GM18870 (cell line): ENCODE results near the gene MARK2.

Source experiments
- ATAC-seq: cut with Tn5 transposase; IDR thresholded peaks from one replicate; pipeline ENCODE4 v1.9.1; 2021; ENCODE audit warnings: moderate library complexity; ENCODE audit not compliant: unreplicated experiment

MARK2 gene

DNA sequence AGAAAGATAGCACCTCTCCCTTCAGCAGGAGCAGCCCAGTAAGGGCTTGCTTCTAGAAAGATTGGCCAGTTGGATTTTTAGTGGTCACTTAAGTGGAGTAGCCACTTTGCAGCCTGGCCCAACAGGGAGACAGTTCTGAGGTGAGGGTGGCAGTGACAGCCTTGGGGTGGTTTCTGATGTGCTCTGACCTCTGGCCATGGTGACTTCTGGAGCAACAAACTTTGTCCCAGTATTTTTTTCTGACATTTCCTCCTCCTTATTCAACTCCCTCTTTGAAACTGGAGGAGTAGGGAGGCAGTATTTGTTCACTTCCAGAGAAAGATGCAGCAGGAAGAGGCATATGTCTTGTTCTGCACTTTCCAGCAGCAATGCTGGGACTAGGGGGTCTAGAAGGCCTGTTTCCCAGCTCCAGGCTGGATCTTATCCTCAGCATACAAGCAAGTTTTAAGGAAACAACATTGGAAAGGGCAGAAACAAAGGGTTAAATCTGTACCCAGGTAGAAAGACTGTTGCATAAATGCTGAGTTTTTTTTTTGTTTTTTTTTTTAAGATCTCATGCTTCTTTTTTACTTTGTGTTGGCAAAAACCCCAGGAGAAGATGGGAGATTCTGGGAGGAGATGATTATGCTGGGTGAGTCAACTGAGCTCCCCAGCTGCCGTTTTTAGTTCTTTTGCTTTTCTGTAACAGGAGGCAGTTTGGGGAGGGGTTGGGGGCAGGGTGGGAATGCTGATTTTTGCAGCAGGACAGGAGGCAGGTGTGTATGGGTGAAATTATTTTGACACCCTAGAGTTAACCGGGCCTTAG is 40.9 kb downstream of the MARK2 start:
- no peak for ATAC-seq

DNA sequence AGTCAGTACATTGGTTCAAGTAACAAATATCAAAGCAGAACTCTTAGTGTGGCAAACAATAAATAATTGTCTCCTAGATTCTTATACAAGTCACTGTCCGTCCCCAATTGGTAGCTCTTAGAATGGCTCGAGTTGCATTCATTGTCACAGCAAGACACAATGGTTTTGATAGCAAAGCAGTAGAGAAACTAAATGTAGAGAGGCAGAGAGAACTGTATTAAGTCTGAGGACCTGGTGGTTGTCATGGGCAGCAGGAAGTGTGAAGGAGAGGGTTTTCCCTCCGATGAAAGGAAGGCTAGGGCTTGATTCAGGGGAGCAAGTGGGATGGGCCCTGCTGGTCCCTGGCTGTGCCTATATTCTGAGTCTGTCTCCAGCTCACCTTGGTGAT is 41.5 kb downstream of the MARK2 start:
- no peak for ATAC-seq

DNA sequence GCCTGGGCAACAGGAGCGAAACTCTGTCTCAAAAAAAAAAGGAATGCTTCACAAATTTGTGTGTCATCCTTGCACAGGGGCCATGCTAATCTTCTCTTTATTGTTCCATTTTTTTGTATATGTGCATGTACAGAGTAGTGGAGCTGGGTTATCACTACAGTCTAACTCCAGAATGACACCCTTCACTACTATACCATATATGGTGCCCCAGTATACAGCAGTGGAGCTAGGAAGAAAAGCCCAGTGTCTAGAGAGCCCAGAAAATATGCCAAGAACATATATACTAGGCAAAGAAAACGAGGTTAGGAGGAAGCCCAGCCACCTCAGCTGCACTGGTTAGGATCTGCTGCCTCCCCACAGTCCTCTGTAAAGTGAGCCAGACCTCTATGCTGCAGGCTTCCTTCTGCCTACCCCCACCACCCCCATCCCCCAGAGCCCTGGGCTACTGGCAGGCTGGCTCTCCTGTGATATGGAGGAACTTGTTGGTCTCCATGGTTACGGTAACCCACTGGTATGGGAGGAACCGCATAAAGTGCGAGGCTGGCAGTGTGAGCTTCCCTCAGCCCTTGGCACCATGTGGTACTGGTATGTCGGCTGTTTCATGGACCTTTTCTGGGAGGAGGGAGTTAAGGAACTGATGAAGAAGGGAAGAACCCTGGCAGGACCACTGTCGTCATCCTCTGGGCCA is 43.8 kb downstream of the MARK2 start:
- no peak for ATAC-seq

DNA sequence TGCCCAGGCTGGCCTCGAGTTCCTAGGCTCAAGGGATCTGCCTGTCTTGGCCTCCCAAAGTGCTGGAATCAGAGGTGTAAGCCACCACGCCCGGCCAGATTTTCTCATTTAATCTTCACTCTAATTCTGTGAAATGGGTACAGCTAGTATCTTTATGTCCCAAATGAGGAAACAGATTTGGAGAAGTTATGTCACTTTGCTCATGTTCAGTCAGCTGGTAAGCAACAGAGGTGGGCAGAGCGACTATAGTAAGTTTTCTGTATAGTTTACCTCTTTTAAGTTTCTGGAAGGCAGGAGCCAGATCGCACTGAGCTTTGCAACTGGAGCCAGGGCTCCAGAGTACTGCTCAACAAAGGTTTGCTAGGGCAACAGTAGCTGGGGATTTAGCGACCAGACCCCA is 44.9 kb downstream of the MARK2 start:
- ATAC-seq, result no peak

DNA sequence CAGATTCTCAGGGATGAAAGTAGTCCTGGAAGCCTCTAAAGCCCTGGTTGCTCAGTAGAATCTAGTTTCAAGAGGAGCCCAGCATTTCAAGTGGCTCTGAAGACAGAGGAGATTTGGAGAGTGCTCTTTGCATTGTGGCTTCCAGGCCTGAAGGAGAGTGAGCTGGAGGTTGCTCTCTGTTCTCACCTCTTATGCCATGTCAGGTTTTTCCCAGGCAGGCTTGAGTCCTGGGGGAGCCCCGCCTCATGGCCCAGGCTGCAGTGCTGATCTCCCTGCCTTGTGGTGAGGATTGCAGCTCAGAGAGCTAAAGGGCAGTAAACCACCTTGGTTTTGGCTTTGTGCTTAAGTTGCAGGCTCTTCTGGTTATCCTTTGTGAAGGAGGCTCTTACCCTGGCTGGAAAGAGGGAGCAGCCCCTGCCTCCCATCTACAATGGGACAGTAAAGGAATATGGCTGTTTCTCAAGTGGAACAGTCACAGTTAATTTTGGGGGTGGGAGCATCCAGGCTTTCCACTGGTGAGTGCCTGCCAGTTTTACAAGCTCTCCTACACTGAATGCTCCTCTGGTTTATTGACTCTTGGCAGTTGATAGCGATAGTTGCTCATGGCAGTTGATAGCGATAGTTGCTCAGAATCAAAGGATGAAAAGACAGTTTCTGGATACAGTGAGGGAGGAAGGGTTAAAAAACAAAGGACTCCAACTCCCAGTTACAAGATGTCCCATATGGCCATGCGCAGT is 45.5 kb downstream of the MARK2 start:
- ATAC-seq, result no peak

DNA sequence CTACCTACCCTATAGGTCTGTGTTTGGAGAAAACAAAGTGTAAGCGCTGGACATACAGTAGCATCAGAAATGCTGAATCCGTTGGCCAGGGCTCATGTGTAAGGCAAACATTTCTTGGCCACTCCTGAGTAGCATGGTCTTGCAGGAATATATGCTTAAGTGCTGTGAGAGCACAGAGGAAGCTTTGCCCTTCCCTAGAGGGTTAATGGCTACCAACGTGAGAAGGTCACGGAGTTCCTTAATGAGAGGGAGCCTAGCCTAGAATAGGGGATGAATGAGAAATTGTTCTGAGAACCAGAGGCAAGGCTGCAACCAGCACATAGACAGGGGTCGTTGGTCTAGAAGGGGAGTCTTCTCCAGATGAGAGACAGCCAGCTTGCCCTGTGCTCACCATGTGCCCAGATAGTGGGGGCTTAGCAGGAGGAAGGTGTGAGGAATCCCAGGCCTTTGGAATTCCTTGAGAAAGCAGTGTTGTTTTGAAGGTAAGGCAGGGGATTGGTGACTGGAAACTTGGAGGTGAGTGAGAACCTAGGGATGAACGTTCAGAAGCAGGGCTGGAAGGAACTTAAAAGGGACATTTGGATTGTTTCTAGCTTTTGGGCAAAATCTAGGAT is 48.6 kb downstream of the MARK2 start:
- no peak for ATAC-seq

DNA sequence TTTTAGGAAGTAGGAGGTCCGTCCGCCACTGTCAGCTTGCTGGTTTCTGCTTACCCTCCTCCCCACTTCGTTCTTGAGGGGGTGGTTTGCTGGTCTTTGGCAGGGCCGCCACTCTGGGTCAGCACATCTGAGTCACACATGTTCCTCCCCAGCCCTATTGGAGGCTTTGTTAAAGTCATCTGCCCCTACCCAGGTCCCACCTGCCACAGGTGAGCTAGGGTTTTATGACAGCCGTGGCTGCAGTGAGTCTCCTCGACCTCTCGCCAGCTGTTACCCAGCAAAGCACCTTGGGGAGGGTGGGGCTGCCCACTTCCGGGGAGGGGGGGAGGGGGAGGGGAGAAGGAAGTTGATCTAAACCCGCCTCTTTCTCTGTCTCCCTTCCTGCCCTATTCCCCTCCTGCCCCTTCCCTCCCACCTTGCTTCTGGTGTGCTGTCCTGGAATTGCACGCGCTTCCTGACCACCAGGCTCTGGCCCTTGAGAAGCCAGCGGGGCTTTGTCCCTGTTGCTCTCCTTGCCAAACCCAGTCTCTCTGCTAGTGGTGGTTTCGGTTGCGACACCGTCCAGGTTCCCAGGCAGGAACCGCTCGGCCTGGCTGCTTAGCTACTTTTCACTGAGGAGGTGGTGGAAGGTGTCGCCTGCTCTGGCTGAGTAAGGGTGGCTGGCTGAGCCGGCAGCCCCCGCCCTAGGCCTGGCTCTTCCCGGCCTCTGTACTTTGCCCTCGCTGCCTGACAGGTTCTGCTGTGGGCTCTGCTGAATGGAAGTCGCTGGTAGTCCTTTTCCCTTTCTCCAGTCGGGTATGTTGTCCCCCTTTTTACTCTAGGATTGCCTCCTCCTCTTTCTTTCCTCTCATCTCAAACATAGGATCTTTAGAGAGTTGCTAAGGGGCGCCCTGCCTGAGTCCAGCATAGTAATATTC is 49.5 kb downstream of the MARK2 start:
- no peak for ATAC-seq

DNA sequence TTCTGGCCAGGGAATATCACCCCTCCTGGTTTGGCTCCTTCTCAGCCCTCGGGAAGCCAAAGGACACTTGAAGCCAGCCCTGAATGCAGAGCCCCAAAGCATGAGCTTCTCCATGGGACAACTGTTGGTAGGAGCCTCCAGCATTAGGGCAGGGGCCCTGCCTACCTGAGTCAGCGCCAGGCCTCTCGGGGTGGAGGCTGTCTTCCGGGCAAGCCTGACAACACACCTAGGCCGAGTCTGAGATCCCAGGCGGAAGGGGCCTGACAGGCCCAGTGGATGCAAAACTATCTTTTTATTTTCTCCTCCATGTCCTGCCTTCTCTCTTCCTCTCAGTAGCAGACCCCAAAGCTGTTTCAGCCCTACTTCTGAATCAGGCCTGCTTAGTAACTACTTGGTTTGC is 50.4 kb downstream of the MARK2 start:
- ATAC-seq, result no peak

DNA sequence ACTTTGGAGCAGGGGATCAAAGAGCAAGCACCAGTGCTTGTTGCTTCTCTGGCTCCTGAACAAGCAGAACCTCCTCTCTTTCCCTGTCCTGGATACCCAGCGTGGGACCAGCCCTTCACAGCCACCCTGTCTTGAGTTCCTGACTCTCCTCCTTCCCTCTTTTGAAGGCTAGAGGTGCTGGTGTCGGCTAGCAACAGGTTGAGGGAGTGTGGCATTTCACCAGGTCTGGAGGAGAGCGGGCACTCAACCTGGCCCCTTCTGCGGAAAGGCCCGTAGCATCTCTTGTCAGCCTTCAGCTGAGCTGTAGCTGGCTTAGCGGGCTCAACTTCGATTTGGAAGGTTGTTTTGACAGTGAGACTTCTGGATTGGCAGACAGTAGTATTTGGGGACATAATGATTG is 51.5 kb downstream of the MARK2 start:
- ATAC-seq, result no peak

DNA sequence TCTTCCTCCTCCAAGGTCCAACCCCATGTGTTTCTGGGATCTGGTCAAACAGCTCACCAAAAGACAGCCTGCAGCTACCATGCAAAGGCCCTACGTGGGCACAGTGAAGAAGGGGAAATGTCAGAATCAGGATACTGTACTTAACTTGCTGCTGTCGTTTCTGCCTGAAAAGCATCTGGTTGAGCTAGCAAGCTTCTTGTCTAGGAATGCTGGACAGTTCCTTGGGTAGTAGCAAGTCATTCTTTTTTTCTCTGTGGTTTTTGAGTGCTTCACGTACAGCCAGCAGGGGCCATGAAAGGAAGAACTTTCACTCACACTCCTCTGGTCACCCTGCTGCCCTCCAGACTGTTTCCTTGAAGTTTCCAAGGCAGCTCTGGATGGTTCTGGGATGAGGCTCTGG is 53.3 kb downstream of the MARK2 start:
- no peak for ATAC-seq

DNA sequence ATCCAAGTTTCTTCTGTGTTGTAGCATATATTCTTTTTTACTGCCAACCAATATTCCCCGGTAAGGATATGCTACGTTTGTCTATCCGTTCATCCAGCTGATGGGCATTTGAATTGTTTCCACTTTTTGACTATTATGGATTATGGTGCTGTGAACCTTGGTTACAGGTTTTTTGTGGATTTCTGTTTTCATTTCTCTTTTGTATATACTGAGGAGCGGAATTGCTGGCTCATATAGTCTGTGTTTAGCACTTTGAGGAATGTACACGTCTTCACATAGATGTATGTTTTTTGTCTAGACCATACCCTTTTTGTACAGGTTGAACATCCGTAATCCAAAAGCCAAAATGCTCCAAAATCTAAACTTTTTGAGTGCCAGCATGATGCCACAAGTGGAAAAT is 54.4 kb downstream of the MARK2 start:
- ATAC-seq, result no peak

DNA sequence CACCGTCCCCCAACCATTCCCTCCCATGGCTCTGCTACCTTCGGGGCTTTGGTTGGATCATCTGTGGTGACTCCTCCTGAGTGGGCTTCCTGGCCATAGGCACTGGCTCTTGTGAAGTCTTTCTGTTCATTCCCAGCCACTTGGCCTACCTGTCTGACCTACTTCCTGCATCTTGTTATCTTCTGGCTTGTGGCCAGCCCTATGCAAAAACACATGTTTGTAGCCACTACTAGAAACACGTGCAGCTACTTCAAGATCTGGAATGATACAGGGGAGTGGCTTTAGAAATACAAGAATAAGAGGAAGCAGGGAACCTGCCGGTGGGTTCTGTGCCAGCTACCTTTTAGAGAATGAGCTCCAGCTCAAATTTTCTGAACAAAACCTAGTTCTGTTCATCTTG is 57.2 kb downstream of the MARK2 start:
- no peak for ATAC-seq

DNA sequence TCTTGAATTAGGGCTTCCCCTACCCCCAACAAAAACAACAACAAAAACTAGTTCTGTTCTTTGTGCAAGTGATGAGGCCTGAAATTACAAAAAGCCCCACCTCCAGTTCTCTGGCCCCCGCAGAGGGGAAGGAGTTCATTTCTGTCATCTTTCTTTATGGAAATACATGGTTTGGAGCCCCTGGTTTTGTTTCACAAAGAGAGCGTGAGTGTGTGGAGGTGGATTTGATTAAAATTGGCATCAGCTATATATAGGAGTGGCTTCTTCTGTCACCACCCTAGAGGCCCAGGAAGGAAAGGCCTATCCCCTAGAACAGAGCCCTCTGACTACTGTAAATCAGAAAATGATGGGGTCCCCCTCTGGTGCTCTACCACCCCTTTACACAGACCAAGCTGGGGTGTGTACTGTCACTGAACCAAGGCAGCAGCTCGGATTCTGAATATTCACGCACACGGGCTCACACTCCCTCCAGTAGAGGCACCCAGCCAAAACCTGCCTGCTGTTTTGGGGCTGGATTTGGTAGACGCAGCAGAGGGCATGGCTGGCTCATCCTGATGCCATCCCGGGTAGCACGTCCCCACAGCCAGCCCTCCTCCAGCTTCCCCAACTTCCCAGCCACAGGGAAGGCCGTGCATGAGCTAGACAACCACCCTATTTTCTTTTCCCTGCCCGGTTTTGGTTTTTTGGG is 58.7 kb downstream of the MARK2 start:
- no peak for ATAC-seq

DNA sequence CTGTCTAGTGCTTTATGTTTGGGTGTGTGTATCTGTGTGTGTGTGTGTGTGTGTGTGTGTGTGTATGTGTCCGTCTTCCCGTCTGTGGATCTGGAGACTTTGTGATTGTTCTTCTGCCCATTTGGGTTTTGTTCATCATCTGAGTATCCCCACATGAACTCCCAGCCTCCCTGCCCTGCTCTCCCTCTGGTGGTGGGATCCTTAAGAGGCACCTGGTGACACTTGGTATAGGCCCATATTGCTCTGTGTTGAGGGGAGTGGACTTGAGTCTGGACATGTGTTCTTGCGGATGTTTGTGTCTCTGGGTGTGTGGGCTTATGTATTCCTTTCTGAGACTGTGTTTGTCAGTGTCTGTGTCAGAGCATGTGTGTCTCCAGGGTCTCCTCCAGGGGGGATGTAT is 62.8 kb downstream of the MARK2 start:
- ATAC-seq, result no peak

DNA sequence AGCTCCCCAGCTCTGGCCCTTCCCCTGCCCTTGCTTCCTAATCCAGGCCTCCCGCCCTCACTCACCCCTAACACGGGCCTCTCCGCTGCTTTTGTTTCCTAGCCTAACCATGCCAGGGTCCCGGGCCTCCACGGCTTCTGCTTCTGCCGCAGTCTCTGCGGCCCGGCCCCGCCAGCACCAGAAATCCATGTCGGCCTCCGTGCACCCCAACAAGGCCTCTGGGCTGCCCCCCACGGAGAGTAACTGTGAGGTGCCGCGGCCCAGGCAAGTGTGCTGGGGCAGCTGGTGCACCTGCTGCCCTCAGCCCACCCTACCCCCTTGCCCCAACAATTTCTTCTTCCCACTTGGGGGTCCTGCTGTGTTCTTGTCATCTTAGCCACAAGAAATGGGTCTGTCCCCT is 65.0 kb downstream of the MARK2 start:
- ATAC-seq, result no peak

DNA sequence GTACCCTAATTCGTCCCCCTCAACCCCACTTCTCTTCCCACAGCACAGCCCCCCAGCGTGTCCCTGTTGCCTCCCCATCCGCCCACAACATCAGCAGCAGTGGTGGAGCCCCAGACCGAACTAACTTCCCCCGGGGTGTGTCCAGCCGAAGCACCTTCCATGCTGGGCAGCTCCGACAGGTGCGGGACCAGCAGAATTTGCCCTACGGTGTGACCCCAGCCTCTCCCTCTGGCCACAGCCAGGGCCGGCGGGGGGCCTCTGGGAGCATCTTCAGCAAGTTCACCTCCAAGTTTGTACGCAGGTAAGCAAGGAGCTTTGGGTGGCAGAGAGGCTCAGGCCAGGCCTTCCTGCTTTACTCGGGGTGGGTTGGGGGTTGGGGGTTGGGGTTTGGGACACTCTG is 65.8 kb downstream of the MARK2 start:
- no peak for ATAC-seq

DNA sequence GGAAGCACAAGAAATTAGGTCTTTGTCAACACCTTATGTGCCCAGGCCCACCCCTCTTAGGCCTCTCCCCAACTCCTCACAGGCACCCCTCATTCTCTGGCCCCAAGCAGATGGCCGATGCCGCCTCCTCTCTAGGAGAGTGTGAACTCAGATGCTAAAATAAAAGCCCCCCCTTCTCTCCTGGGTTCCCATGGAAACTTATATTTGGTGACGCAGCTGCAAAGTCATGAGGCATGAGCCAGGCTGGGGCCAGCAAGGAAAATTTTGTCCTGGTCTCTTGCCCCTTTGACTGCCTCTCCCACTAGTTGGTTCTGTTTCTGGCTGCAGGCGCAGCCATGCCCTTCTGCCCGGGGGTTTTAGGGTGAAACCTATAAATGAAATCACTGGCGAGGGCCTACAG is 66.3 kb downstream of the MARK2 start:
- no peak for ATAC-seq

DNA sequence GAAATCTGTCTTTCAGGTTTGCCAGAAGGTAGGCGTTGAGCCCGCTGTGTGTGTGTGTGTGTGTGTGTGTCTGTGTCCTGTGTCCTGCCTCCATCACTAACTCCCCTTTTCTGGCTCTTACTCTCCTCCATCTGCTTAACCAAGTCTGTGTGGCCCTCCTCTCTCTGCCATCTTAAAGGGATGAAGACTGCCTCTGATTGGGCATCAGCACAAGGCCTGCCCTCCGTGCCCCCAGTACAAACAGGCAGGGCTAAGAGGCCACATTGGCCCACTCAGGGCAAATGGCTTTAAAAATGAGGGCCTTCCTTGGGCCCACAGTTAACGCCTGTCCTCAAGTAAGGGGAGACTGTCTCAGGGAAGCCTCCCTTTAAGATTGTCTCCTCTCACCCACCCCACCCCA is 67.2 kb downstream of the MARK2 start:
- no peak for ATAC-seq

DNA sequence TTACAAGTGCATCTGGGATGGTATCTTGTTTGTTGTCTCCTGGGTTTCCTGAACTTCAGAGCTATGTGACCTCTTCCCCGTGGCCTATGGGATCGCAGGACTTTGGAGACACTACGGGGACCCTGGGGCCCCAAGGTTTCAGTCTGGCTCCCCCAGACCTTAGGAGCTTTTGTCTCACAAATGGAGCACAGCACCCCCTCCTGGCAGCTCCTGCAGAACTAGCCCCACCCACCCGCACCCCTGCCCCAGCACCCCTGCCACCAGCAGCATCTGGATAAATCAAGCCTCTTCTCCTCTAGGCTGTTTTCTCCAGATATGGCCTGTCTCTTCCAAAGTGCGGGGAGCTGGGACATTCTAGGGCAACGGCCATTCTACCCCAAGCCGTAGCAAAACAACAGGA is 67.7 kb downstream of the MARK2 start:
- ATAC-seq, result no peak

DNA sequence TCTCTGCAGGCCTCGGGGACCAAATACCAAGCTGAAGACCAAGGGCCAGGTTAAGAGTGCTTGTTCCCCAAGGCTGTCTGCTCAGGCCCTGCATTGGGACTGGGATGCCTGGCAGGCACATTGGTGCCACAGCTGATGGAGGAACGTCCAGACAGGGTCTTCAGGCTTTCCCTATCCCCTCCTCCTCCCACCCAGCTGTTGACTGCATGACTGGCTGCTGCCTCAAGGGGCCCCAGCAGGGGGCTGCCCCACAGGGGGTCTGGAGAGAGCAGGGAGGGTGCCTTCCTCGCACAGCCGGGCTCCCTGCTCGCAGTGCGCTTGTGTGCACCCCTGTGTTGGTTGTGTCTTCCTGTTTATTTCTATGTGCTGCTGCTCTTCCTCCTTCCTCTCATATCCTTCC is 68.2 kb downstream of the MARK2 start:
- no peak for ATAC-seq
